Peyer's patch (tissue), 4 donors: ENCODE results near the gene MLX.

Experiments used
- POLR2A ChIP-seq, 2 donors: fragments of 450-650 bp; IDR thresholded peaks; one replicate each; pipeline ENCODE4 v1.5.1; 2017; ENCODE audit warnings: antibody characterized with exemption in 2 of 2, mild to moderate bottlenecking in 2 of 2, moderate library complexity in 2 of 2
- TF ChIP-seq, protein P1 (sequence below), 6 experiments: fragments of 450-650 bp in 4 of 6; fragments of 200-600 bp in 2 of 6; sonication (generic) in 1 of 6; IDR thresholded peaks; one replicate each; pipeline ENCODE4 v1.5.1; 2017 to 2019; ENCODE audit warnings: antibody characterized with exemption in 6 of 6, mild to moderate bottlenecking in 3 of 6, moderate library complexity in 1 of 6

DNA sequence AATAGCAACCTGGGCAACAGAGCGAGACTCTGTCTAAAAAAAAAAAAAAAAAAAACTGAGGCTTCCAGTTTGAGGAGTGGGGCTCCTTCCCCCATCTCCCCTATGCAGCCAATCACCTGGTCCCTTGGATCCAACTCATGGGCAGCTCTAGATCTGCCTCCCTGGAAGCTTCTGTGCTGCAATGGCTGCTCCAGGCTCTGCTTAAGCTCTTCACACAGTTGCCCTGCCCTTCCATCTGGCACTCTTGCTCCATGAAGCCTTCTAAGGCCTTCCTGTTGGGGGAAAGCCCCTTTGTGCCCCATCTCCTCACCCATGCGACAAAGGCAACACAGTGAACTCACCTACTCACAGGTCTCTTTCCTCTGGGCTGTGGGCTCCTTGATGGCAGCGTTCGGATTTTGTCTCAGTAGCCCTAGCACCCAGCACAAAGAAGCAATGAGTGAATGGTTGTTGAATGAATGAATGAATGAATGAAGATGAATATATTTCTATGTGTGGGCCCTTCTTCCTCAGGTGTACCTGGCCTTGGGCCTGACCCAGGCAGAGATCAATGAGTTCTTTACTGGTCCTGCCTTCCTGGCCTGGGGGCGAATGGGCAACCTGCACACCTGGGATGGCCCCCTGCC, 29.0 kb upstream of the MLX start:
- TF ChIP-seq, protein P1, sequence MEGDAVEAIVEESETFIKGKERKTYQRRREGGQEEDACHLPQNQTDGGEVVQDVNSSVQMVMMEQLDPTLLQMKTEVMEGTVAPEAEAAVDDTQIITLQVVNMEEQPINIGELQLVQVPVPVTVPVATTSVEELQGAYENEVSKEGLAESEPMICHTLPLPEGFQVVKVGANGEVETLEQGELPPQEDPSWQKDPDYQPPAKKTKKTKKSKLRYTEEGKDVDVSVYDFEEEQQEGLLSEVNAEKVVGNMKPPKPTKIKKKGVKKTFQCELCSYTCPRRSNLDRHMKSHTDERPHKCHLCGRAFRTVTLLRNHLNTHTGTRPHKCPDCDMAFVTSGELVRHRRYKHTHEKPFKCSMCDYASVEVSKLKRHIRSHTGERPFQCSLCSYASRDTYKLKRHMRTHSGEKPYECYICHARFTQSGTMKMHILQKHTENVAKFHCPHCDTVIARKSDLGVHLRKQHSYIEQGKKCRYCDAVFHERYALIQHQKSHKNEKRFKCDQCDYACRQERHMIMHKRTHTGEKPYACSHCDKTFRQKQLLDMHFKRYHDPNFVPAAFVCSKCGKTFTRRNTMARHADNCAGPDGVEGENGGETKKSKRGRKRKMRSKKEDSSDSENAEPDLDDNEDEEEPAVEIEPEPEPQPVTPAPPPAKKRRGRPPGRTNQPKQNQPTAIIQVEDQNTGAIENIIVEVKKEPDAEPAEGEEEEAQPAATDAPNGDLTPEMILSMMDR (IDR thresholded peaks at IDR 0.05), result no peak
- no peak for TF ChIP-seq POLR2A (IDR thresholded peaks at IDR 0.05)
